ENCODE measurements around the gene TRIM38. TPM values are rescaled to one million over a fixed set of nuclear protein-coding genes. Genes with fewer than 3 reads are reported as not detected.
"Not testable (repeated sequence)": the region's sequence is repeated elsewhere in the genome, so short reads cannot be mapped to it uniquely, and the experiment has no call there.

TRIM38 gene
- 2.3 TPM for total RNA-seq
- long read RNA-seq, full-length matches to known transcripts: 3 of 4 reads
- long read RNA-seq, partial matches to known transcripts: 0 of 4 reads
- long read RNA-seq, other reads (novel, unspliced or antisense): 1 of 4 reads

GRCh38 chr6:25962149-25963127 lies at the start of gene TRIM38:
TSS of gene TRIM38 (plus strand) at chr6:25962802. CDS start at chr6:25966523, 3,721 bp downstream.
- peak; percentile 95 for ATAC-seq (ENCODE audit: poor library complexity)
- intact Hi-C loops (cut with DNase I): no loop called here
- no peak for DNase-seq

GRCh38 chr6:25913741-25914140 lies 48.9 kb upstream of the TRIM38 start:
- intact Hi-C loops (cut with DNase I): no loop called here
- DNase-seq: no peak
- no peak for ATAC-seq (ENCODE audit: poor library complexity)

GRCh38 chr6:25916330-25916729 lies 46.3 kb upstream of the TRIM38 start:
- DNase-seq (no peak), ATAC-seq (ENCODE audit: poor library complexity) (no peak)
- intact Hi-C loops (cut with DNase I): no loop called here

GRCh38 chr6:25916789-25917490 lies 45.7 kb upstream of the TRIM38 start:
- ATAC-seq (ENCODE audit: poor library complexity) (no peak), DNase-seq (no peak)
- intact Hi-C loops (cut with DNase I): no loop called here

- no peak for ATAC-seq (ENCODE audit: poor library complexity)
- intact Hi-C loops (cut with DNase I): no loop called here
- no peak for DNase-seq
Measured at GRCh38 chr6:25918083-25918683, 44.4 kb upstream of the TRIM38 start.

- no peak for ATAC-seq (ENCODE audit: poor library complexity)
- DNase-seq: no peak
- intact Hi-C loops (cut with DNase I): no loop called here
Measured at GRCh38 chr6:25919657-25920056, 42.9 kb upstream of the TRIM38 start.

- DNase-seq: no peak
- no peak for ATAC-seq (ENCODE audit: poor library complexity)
- intact Hi-C loops (cut with DNase I): no loop called here
Measured at GRCh38 chr6:25921525-25922203, 40.9 kb upstream of the TRIM38 start.

GRCh38 chr6:25922301-25922700 lies 40.3 kb upstream of the TRIM38 start:
- ATAC-seq (ENCODE audit: poor library complexity): no peak
- intact Hi-C loops (cut with DNase I): no loop called here
- no peak for DNase-seq

GRCh38 chr6:25925876-25926275 lies 36.7 kb upstream of the TRIM38 start:
- no peak for ATAC-seq (ENCODE audit: poor library complexity)
- no peak for DNase-seq
- intact Hi-C loops (cut with DNase I): no loop called here

- DNase-seq (no peak), ATAC-seq (ENCODE audit: poor library complexity) (no peak)
- intact Hi-C loops (cut with DNase I): no loop called here
Measured at GRCh38 chr6:25927178-25927577, 35.4 kb upstream of the TRIM38 start.

- no peak for ATAC-seq (ENCODE audit: poor library complexity)
- no peak for DNase-seq
- intact Hi-C loops (cut with DNase I): no loop called here
Measured at GRCh38 chr6:25927756-25928216, 34.8 kb upstream of the TRIM38 start.

- intact Hi-C loops (cut with DNase I): no loop called here
- DNase-seq: no peak
- no peak for ATAC-seq (ENCODE audit: poor library complexity)
Measured at GRCh38 chr6:25928562-25929324, 33.9 kb upstream of the TRIM38 start.

GRCh38 chr6:25929785-25930184 lies 32.8 kb upstream of the TRIM38 start:
- DNase-seq; intact Hi-C loops (cut with DNase I); ATAC-seq (ENCODE audit: poor library complexity): not testable (repeated sequence)

- DNase-seq: no peak
- intact Hi-C loops (cut with DNase I): no loop called here
Measured at GRCh38 chr6:25930532-25931410, 31.8 kb upstream of the TRIM38 start, which contains the start of gene SLC17A2. TSS of gene SLC17A2 (minus strand) at chr6:25930691. CDS start at chr6:25925796, 4,895 bp downstream.

GRCh38 chr6:25931411-25931709 lies 31.2 kb upstream of the TRIM38 start:
- DNase-seq (no peak), ATAC-seq (ENCODE audit: poor library complexity) (no peak)
- intact Hi-C loops (cut with DNase I): no loop called here

More at GRCh38 chr6:25930532-25931410, 31.8 kb upstream of the TRIM38 start, which contains the start of gene SLC17A2:
- ATAC-seq (ENCODE audit: poor library complexity): no peak

GRCh38 chr6:25934156-25934555 lies 28.4 kb upstream of the TRIM38 start:
- DNase-seq (no peak), ATAC-seq (ENCODE audit: poor library complexity) (no peak)
- intact Hi-C loops (cut with DNase I): no loop called here

GRCh38 chr6:25934735-25935313 lies 27.8 kb upstream of the TRIM38 start:
- intact Hi-C loops (cut with DNase I): no loop called here
- ATAC-seq (ENCODE audit: poor library complexity): no peak
- no peak for DNase-seq
